Rectal smooth muscle tissue (tissue), 1 donor: ENCODE data around the gene SAMD14.

Source experiments
- H3K27ac ChIP-seq: one replicate; pipeline ENCODE4 v1.7.0; 2013; ENCODE audit warnings: low read depth, low read length, inconsistent platforms
- H3K27me3 ChIP-seq: one replicate; pipeline ENCODE4 v1.7.0; 2013; ENCODE audit warnings: low read length; ENCODE audit not compliant: control insufficient read depth, insufficient read depth
- H3K36me3 ChIP-seq: one replicate; pipeline ENCODE4 v1.7.0; 2013; ENCODE audit warnings: low read length; ENCODE audit not compliant: control insufficient read depth, insufficient read depth
- H3K4me1 ChIP-seq: one replicate; pipeline ENCODE4 v1.7.0; 2013; ENCODE audit warnings: low read length; ENCODE audit not compliant: control insufficient read depth, insufficient read depth
- H3K4me3 ChIP-seq: one replicate; pipeline ENCODE4 v1.7.0; 2013; ENCODE audit warnings: low read length
- H3K9ac ChIP-seq: one replicate; pipeline ENCODE4 v1.7.0; 2013; ENCODE audit warnings: low read length

SAMD14 gene

DNA sequence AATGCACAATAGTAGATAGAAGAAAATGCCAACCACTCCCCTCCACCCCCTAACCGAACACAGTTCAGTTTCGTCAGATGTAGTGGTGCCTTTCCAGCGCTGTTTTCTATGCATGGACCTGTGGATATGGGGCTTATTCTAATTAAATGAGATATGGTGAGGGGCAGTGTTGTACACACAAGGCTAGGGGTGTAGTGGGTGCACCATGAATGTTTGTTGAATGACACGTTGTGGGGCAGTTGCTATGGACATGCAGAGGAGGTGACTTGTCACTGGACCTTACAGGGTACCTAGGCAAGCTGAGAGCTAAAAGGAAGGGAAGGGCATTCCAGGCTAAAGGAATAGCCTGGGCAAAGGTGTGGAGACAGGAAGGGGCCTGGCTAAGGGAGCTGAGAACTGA lies 31.4 kb downstream of the SAMD14 start:
- peaks cover 34% of the 10 kb centered on the region for H3K4me1 ChIP-seq
- no peak overlapping the region for H3K9ac ChIP-seq
- H3K4me3 ChIP-seq = no peak overlapping the region
- H3K27ac ChIP-seq = no peak overlapping the region
- H3K27me3 ChIP-seq = no peaks in the 10 kb centered on the region
- H3K36me3 ChIP-seq = peaks cover 6% of the 10 kb centered on the region

DNA sequence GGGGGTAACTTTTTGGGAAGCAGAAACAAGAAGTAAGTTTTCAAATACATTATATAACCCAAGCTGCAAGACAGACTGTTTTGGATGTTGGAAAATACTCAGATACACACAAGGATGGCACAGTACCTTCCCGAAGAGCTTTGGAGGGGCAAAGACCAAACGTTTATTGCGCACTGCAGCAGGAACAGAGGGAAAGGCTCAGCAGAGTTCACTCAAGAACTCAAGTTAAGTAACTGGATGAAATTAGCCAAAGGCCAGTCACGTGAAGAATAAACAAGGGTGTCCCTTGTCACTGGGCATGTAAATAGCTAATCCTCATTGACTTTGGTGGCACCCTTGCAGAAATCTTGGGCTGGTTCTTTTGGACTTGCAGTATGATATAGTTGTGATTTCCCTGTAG lies 32.0 kb downstream of the SAMD14 start:
- no peak overlapping the region for H3K27ac ChIP-seq
- no peaks in the 10 kb centered on the region for H3K27me3 ChIP-seq
- no peak overlapping the region for H3K4me3 ChIP-seq
- H3K9ac ChIP-seq = no peak overlapping the region
- H3K36me3 ChIP-seq = peaks cover 6% of the 10 kb centered on the region
- H3K4me1 ChIP-seq = peaks cover 30% of the 10 kb centered on the region

DNA sequence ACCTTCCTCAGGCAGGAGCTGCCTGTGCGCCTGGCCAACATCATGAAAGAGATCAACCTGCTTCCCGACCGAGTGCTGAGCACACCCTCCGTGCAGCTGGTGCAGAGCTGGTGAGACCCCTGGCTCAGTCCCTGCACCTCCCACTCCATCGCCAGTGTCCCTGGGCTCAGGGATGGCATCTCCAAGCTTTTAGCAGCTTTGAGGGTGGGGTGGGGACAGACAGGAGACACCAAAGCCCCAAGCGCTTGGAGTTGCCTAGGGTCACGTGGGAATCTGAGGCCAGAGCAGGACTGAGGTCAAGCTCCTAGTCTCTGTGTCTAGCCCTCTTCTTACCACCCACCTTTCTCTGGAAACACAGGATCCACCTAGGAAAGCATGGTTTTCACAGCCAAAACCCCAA lies 32.5 kb downstream of the SAMD14 start:
- H3K27ac ChIP-seq = no peak overlapping the region
- H3K9ac ChIP-seq = no peak overlapping the region
- peaks cover 26% of the 10 kb centered on the region for H3K4me1 ChIP-seq
- no peaks in the 10 kb centered on the region for H3K27me3 ChIP-seq
- no peak overlapping the region for H3K4me3 ChIP-seq
- H3K36me3 ChIP-seq = peaks cover 6% of the 10 kb centered on the region

DNA sequence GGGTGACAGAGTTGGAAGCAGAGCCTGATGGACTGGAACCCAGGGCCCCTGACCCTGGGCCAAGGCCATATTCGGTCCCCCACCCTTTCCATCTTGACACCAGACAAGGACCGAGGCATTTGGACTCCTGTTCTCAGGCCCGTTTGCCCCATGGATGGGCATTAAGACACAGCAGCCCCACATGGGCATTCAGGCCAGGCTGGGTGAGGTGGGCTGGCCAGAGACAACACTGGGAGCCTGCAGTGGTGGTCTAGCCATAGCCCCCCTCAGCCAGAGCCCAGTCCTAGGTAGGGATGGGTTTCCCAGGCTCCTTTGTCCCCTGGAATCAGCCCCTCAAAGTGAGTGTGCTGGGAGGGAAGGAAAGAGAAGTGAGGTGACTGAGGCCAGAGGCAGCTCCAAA lies 33.2 kb downstream of the SAMD14 start:
- Histone ChIP-seq H3K36me3 (peaks cover 6% of the 10 kb centered on the region), H3K4me1 (peaks cover 19% of the 10 kb centered on the region), H3K4me3 (peak overlapping the region; percentile 76), H3K9ac (no peak overlapping the region), H3K27ac (no peak overlapping the region), H3K27me3 (no peaks in the 10 kb centered on the region)

DNA sequence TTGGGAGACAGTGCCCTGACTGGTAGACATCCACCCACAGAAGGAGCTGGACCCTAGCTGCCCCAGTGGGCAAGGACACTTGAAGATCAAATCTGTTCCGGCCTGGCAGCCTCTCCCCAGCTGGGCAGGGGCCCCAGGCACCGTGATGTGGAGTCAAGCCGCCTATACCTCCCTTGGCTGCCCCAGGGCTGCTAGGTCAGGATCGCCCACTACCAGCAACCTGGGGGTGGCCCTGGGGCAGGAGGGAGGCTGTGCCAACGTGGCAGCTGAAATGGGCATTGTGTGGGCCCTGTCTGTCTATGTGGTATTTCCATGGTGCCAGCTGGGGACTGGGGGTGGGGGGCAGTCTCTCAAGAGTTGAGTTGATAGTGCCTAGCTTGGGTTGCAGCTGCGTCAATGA lies 33.9 kb downstream of the SAMD14 start:
- Histone ChIP-seq H3K4me3 (peak overlapping the region; percentile 76), H3K27ac (peak overlapping the region; percentile 86), H3K36me3 (peaks cover 6% of the 10 kb centered on the region), H3K9ac (peak overlapping the region; percentile 86), H3K4me1 (peaks cover 14% of the 10 kb centered on the region), H3K27me3 (no peaks in the 10 kb centered on the region)

DNA sequence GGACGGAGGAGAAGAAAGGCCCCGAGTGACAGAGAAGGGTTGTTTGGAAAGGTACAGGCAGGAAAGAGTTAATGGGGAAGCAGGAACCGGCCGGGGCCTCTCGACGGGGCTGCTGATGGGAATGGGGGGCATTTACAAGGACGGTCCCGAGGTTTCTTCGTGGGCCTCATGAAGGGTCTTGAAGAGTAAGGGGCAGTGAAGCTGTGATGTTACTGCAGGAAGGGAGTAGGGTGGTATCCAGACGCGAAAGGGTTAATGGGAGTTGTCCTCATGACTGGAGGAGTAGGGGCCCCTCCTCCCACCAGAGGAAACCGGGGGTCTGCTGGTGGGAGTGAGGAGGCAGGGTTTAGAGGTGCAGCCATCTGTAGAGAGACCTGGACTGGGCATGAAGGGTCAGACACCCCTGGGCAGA lies 34.3 kb downstream of the SAMD14 start:
- Histone ChIP-seq H3K27me3 (no peaks in the 10 kb centered on the region), H3K27ac (peak overlapping the region; percentile 86), H3K36me3 (peaks cover 6% of the 10 kb centered on the region), H3K9ac (peak overlapping the region; percentile 86), H3K4me3 (peak overlapping the region; percentile 76), H3K4me1 (peaks cover 10% of the 10 kb centered on the region)

DNA sequence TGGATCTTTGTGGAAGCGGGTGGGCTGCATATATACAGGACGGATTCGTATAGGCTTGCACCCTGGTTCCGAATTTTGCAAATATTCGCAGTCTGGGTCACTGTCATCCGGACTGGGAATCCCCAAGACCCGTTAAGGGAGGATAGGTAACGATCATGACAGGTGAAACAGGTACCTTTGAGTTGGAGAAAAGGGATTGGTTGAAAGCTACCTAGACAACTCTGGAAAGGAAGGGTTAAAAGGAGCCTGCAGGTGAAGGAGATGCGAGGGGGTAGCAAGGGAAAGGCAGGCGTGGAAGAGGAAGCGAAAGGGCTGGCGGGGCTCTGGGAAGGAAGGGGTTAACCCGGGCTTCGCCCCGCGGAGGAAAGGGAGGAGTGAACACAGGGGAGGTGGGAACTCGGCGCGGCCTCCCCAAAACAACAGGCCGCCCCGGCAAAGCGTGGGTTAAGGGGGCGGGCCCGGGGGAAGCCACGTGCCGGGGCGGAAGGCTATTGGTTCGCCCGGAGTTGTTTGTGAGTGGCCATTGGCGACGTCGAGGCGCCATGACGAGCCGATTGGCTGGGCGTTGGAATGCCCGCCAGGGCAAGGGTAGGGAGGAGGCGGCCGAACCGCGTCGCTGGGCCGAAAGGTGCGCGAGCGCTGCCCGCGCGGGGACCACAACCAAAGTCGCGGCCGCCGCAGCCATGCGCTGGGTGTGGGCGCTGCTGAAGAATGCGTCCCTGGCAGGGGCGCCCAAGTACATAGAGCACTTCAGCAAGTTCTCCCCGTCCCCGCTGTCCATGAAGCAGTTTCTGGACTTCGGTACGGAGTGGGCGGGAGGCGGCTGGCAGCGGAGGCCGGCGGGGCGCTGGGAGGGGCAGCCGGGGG lies 35.0 kb downstream of the SAMD14 start, which contains the start of gene PDK2:
TSS of gene PDK2 (plus strand) at position 599 of the 867 bp plus-strand sequence. CDS start at position 684, 85 bp downstream.
- H3K27ac ChIP-seq = peak within 1 kb of the TSS; percentile 86
- H3K27me3 ChIP-seq = no peaks in the 10 kb centered on the region
- H3K9ac ChIP-seq = peak within 1 kb of the TSS; percentile 86
- H3K4me3 ChIP-seq = peak within 1 kb of the TSS; percentile 76
- peaks cover 4% of the 10 kb centered on the region for H3K4me1 ChIP-seq
- peaks cover 6% of the 10 kb centered on the region for H3K36me3 ChIP-seq

DNA sequence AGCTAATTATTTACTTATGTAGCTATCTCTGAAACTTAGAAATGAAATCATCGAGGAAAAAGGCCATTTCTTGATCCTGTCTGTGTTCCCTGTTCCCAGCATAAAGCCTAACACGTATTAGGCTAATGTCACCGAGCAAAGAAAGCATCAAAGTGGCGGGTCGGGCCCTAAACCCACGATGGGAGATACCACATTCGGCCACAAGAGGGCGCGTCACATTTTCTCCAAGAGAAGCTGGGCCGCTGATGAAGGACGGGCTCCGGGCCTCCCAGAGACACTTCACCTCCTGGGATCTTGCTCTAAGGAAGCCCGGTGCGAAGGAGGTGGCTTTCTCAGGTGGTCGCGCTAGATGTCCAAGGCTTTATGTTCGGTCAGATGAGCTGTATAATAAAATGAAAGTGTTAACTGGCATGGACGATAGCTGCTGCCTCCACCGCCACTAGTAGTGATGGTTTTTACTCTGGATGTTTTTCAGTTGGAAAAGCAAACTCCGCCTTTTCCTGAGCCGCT lies 35.7 kb downstream of the SAMD14 start:
- Histone ChIP-seq H3K9ac (no peak overlapping the region), H3K27ac (peak overlapping the region; percentile 65), H3K4me1 (peaks cover 2% of the 10 kb centered on the region), H3K36me3 (peaks cover 7% of the 10 kb centered on the region), H3K4me3 (peak overlapping the region; percentile 68), H3K27me3 (no peaks in the 10 kb centered on the region)

DNA sequence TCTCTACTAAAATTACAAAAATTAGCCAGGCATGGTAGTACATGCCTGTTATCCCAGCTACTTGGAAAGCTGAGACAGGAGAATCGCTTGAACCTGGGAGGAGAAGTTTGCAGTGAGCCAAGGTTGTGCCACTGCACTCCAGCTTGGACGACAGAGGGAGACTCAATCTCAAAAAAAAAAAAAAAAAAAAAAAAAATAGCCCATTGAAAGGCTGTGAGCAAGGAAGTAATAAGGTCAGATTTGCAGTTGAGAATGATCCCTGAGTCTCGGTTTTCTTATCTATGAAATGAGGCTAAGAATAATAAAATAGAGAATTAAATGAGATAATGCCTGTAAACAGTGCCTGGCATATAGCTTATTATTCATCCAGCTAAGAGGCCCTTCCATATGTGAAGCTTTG lies 36.2 kb downstream of the SAMD14 start:
- Histone ChIP-seq H3K4me3 (no peak overlapping the region), H3K27ac (no peak overlapping the region), H3K9ac (no peak overlapping the region), H3K36me3 (peaks cover 11% of the 10 kb centered on the region), H3K4me1 (peaks cover 2% of the 10 kb centered on the region), H3K27me3 (no peaks in the 10 kb centered on the region)

DNA sequence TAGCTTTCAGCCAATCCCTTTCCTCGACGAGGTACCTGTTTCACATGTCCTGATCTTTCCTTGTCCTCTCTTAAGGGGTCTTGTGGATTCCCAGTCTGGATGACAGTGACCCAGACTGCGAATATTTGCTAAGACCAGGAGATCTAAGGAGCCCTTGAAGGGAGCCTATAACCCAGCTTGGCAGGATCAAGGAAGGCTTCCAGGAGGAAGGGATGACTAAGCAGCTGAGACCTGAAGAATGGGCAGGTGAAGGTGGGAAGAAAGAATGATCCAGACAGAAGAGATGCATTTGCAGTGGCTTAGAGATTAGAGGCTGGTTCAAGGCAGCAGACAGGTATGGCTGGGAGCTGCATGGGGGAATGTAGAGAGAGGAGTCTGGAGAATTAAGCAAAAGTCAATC lies 36.7 kb downstream of the SAMD14 start:
- Histone ChIP-seq H3K4me1 (peaks cover 2% of the 10 kb centered on the region), H3K27ac (no peak overlapping the region), H3K9ac (no peak overlapping the region)

DNA sequence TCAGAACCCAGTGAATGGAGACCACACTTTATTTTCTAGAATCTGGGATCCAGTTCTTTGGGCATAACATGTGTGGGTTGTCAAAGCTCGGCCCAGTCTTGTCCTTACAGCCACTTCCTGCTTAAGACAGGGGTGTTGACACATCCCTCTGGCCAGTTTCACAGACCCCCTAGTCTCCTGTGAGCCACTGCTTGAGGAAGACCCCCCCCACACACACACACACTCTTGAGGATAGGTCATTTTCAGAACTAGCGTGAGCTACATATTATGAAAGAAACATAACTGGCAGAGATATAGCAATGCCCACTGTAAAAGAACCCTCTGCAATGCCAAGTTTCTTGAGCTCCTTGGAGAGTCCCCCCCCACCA lies 38.1 kb downstream of the SAMD14 start:
- no peak overlapping the region for H3K9ac ChIP-seq
- no peak overlapping the region for H3K27ac ChIP-seq
- peaks cover 7% of the 10 kb centered on the region for H3K36me3 ChIP-seq
- H3K4me3 ChIP-seq = no peak overlapping the region
- H3K27me3 ChIP-seq = no peaks in the 10 kb centered on the region
- peaks cover 2% of the 10 kb centered on the region for H3K4me1 ChIP-seq

More for the DNA sequence above, 36.7 kb downstream of the SAMD14 start:
- no peak overlapping the region for H3K4me3 ChIP-seq
- H3K36me3 ChIP-seq = peaks cover 7% of the 10 kb centered on the region
- H3K27me3 ChIP-seq = no peaks in the 10 kb centered on the region

DNA sequence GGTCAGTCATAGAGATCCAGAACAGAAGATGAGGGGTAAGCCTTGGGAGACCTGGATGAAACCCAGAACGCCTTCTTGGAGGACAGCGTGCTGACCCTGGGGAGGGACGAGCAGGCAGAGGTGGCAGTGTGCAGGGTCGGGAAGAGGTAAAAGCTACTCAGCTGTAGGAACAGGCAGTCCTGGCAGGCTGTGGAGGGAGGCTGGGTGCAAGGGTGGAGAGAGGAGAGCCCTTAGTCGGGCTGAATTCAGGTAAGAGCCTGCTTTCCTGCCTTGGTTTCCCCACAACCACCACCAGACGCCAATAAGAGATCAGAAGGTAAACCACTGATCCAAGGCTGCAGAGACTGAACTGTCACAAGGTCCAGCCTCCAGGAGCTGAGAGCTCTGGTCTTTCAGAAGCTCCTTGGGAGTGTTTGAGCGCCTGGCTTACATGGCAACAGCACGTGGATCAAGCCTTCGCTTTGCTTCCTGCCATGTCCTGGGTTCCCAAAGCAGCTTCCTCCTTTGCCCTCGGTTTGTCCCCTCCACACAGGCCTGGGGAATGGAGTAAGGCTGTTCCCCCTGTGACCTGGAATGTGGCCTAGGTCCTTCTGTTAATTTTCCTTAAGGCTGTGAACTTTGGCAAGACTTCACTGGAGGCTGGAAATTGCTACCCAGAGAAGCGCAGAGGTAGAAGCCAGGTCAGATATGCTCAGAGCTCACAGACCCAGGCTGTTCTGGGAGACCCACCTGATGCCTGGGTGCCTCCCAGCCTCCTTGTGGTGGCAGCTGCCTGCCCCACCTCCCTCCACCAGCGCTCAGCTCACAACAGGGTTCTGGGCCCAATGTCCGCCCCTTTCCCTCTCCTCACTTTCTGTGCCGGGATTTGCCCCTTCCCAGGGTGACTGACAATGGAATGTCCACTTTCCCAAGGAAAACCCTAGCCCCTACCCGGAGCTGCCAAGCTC lies 38.7 kb downstream of the SAMD14 start:
- Histone ChIP-seq H3K27ac (no peak overlapping the region), H3K4me1 (peaks cover 2% of the 10 kb centered on the region), H3K27me3 (no peaks in the 10 kb centered on the region), H3K36me3 (peaks cover 7% of the 10 kb centered on the region), H3K9ac (no peak overlapping the region), H3K4me3 (no peak overlapping the region)
